Measurements from ENCODE around the gene CGREF1.

- TF ChIP-seq CTCF (IDR thresholded peaks at IDR 0.05 in 2 of 3, conservative IDR thresholded peaks at IDR 0.05 in 1 of 3; ENCODE audit: borderline replicate concordance in 1 of 3, insufficient read depth in 1 of 3, low read depth in 2 of 3, low read length in 2 of 3) (no peak), REST (IDR thresholded peaks at IDR 0.05; ENCODE audit: low read depth) (no peak), YY1 (IDR thresholded peaks at IDR 0.05; ENCODE audit: extremely low read depth, insufficient replicate concordance, low read depth, low read length) (no peak), POLR2A (IDR thresholded peaks at IDR 0.05; ENCODE audit: borderline replicate concordance, extremely low read depth, insufficient read depth, insufficient read length) (no peak), POLR2AphosphoS5 (IDR thresholded peaks at IDR 0.05; ENCODE audit: low read depth, low read length) (no peak), EZH2 (IDR thresholded peaks at IDR 0.05) (no peak)
These were observed 38.4 kb downstream of the CGREF1 start for GRCh38 chr2:27080603-27080936.

Data from HCT116 (cell line).